Measurements from ENCODE around the gene DNMT1. TPM values are rescaled to one million over a fixed set of nuclear protein-coding genes. Genes with fewer than 3 reads are reported as not detected.

Gene DNMT1
- total RNA-seq, 1 experiment from 2014 or later, result 227 TPM

DNA sequence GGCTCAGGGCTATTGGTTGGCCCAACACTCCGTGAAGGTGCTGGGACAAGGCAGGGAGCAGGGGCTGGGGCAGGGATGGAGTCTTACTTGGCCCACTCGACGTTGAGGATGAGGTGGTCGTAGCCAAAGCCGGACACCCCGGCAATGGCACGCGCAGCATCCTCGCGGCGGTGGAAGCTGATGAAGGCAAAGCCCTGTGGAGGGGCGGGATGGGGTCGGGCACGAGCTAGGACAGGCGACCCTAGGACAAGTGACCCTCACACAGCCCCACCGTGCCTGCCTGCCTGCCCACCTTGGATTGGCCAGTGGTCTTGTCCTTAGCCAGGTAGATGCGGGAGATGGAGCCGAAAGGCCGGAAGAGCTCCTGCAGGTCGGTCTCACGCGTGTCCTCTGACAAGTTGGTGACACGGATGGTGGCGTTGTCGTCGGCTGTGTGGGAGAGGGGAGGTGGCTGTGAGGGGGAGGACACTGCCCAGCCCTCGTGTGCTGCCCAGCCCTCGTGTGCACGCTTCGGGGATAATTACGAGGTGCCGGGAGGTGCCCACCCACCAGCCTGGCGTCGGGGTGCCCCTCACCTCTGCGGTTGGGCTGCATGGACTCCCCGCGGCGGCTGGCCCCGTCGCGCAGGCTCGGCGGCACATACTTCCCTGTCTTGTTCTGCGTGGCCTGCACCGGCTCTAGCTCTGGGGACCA lies 79.2 kb downstream of the DNMT1 start:
- Histone ChIP-seq H4K91ac (ENCODE audit: insufficient read length, low read depth, low read length) (no peak overlapping the region), H4K5ac (ENCODE audit: insufficient read length, low read depth, low read length) (no peak overlapping the region), H3K27me3 (ENCODE audit: insufficient read depth, low read length) (no peaks in the 10 kb centered on the region), H2BK5ac (ENCODE audit: insufficient read length, low read length) (no peak overlapping the region), H2BK20ac (ENCODE audit: low read depth, low read length, poor library complexity, severe bottlenecking) (no peak overlapping the region), H3K14ac (ENCODE audit: insufficient read depth, low read length) (no peak overlapping the region), H3K27ac (ENCODE audit: insufficient read length, low read depth, low read length) (no peak overlapping the region), H3K9me3 (ENCODE audit: control insufficient read depth, low read depth, low read length) (no peaks in the 10 kb centered on the region), H3K4me2 (ENCODE audit: insufficient read depth, insufficient read length, low read length) (no peak overlapping the region), H3T11ph (ENCODE audit: low read length) (no peak overlapping the region), H4K20me1 (ENCODE audit: control insufficient read depth, insufficient read depth, insufficient read length) (no peaks in the 10 kb centered on the region), H3K56ac (ENCODE audit: insufficient read length, low read depth, low read length) (no peak overlapping the region), H3K23ac (ENCODE audit: insufficient read length, low read depth, low read length) (no peak overlapping the region), H3K4ac (ENCODE audit: low read depth, low read length) (no peak overlapping the region), H3K4me1 (ENCODE audit: insufficient read depth, low read length) (no peaks in the 10 kb centered on the region), H2BK120ac (ENCODE audit: low read depth, low read length, poor library complexity, severe bottlenecking) (no peak overlapping the region), H2BK12ac (ENCODE audit: insufficient read length, low read depth, low read length) (no peak overlapping the region), H2AFZ (ENCODE audit: low read length) (no peak overlapping the region), H4K8ac (replicated peaks; ENCODE audit: insufficient read length, low read depth, low read length) (no peak overlapping the region), H3K79me2 (ENCODE audit: insufficient read depth, low read length) (peaks cover 3% of the 10 kb centered on the region; the same call in 1 of the 2 replicates), H3K9ac (ENCODE audit: extremely low read depth, insufficient read length, low read length) (no peak overlapping the region), H3K23me2 (ENCODE audit: insufficient read length, low read depth, low read length, poor library complexity, severe bottlenecking) (peaks cover 6% of the 10 kb centered on the region), H2BK15ac (ENCODE audit: low read depth, low read length) (no peak overlapping the region), H3K79me1 (ENCODE audit: insufficient read depth, low read depth, low read length, poor library complexity, severe bottlenecking) (no peaks in the 10 kb centered on the region), H3K18ac (ENCODE audit: insufficient read length, low read depth, low read length) (no peak overlapping the region), H2AK5ac (ENCODE audit: insufficient read length, low read length) (no peak overlapping the region)
- TF ChIP-seq, protein P1, sequence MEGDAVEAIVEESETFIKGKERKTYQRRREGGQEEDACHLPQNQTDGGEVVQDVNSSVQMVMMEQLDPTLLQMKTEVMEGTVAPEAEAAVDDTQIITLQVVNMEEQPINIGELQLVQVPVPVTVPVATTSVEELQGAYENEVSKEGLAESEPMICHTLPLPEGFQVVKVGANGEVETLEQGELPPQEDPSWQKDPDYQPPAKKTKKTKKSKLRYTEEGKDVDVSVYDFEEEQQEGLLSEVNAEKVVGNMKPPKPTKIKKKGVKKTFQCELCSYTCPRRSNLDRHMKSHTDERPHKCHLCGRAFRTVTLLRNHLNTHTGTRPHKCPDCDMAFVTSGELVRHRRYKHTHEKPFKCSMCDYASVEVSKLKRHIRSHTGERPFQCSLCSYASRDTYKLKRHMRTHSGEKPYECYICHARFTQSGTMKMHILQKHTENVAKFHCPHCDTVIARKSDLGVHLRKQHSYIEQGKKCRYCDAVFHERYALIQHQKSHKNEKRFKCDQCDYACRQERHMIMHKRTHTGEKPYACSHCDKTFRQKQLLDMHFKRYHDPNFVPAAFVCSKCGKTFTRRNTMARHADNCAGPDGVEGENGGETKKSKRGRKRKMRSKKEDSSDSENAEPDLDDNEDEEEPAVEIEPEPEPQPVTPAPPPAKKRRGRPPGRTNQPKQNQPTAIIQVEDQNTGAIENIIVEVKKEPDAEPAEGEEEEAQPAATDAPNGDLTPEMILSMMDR (conservative IDR thresholded peaks at IDR 0.05), result no peak
- Mint-ChIP-seq H3K4me3 (no peak overlapping the region), H3K36me3 (ENCODE audit: insufficient read depth in 1 of 3, low read depth in 3 of 3) (peaks cover 18 to 69% (median 44%) of the 10 kb centered on the region in 3 experiments; a peak in 6 of 7 replicates), H3K27ac (no peak overlapping the region), H3K27me3 (ENCODE audit: low read depth) (no peaks in the 10 kb centered on the region; the same call in 1 of the 2 replicates), H3K9me3 (no peaks in the 10 kb centered on the region; a peak in 1 of 5 replicates), H3K4me1 (peaks cover 6 to 12% of the 10 kb centered on the region in 2 experiments)
- no peak for DNase-seq
- WGBS (ENCODE audit: extremely low coverage, insufficient read length, low lambda C conversion rate), result no CpG with 5 or more reads among the region's 45 CpGs

Measured in H9 (cell line).